K562 (cell line): ENCODE results near the gene BCAN.

Source experiments
- ARNT ChIP-seq, 2 experiments: fragments of 450-650 bp; IDR thresholded peaks; 2 replicates each; pipeline ENCODE4 v1.6.1; 2016; ENCODE audit warnings: mild to moderate bottlenecking in 1 of 2
- COPS2 ChIP-seq: fragments of 450-650 bp; conservative IDR thresholded peaks from 2 replicates; pipeline ENCODE4 v1.6.1; 2016; ENCODE audit warnings: mild to moderate bottlenecking, moderate library complexity
- CREB1 ChIP-seq, 2 experiments: sonication (generic) in 1 of 2; formaldehyde crosslinking in 1 of 2; IDR thresholded peaks; 2 replicates each; pipeline versions ENCODE4 v1.6.1 to v1.8.0; 2012 to 2022; ENCODE audit warnings: inconsistent platforms in 1 of 2, mild to moderate bottlenecking in 1 of 2, missing genetic modification reagents in 1 of 2, moderate library complexity in 1 of 2
- CTCF ChIP-seq, 3 experiments: IDR thresholded peaks in 2 of 3; conservative IDR thresholded peaks in 1 of 3; 2 replicates each; pipeline ENCODE4 v1.5.1; 2011 to 2012; ENCODE audit warnings: low read length in 3 of 3, mild to moderate bottlenecking in 3 of 3, control low read depth in 2 of 3, improper control_type of control experiment in 1 of 3, inconsistent platforms in 1 of 3, low read depth in 1 of 3, mixed read lengths in 1 of 3, moderate library complexity in 1 of 3; ENCODE audit not compliant: insufficient read depth in 2 of 3
- E2F4 ChIP-seq: sonication (generic); formaldehyde crosslinking; IDR thresholded peaks from 2 replicates; pipeline ENCODE4 v1.8.0; 2022; ENCODE audit warnings: mild to moderate bottlenecking, low read depth, missing genetic modification reagents
- EZH2 ChIP-seq: IDR thresholded peaks from 2 replicates; pipeline ENCODE4 v1.6.1; 2012; ENCODE audit warnings: low read depth, mild to moderate bottlenecking, inconsistent platforms, low read length, borderline replicate concordance
- GATA2 ChIP-seq: sonication (generic); formaldehyde crosslinking; IDR thresholded peaks from 2 replicates; pipeline ENCODE4 v1.4.0; 2020; ENCODE audit warnings: mild to moderate bottlenecking, missing genetic modification reagents
- HCFC1 ChIP-seq: IDR thresholded peaks from 2 replicates; pipeline ENCODE4 v1.6.1; 2012; ENCODE audit warnings: low read depth, low read length, improper control_type of control experiment
- NR2C2 ChIP-seq, 2 experiments: fragments of 200-800 bp in 1 of 2; sonication (Bioruptor generic) in 1 of 2; sonication (generic) in 1 of 2; formaldehyde crosslinking in 1 of 2; IDR thresholded peaks; 2 replicates each; pipeline versions ENCODE4 v1.6.1 to v1.8.0; 2016 to 2022; ENCODE audit warnings: mild to moderate bottlenecking in 1 of 2, missing compliant biosample characterization in 1 of 2, missing genetic modification characterization in 1 of 2, missing genetic modification reagents in 1 of 2
- POLR2AphosphoS5 ChIP-seq: IDR thresholded peaks from 2 replicates; pipeline ENCODE4 v1.6.1; 2011; ENCODE audit warnings: mild to moderate bottlenecking, low read depth, low read length, moderate library complexity; ENCODE audit not compliant: control insufficient read depth, insufficient read depth
- RNF219 ChIP-seq: fragments of 250-450 bp; sonication (Bioruptor Pico); IDR thresholded peaks from 2 replicates; pipeline ENCODE4 v1.5.0; 2022; ENCODE audit warnings: mild to moderate bottlenecking
- USF2 ChIP-seq: sonication (generic); formaldehyde crosslinking; IDR thresholded peaks from 2 replicates; pipeline ENCODE4 v1.5.0; 2020; ENCODE audit warnings: missing genetic modification reagents
- ZBTB8A ChIP-seq: fragments of 450-650 bp; IDR thresholded peaks from 2 replicates; pipeline ENCODE4 v1.6.1; 2018; ENCODE audit warnings: mild to moderate bottlenecking, moderate library complexity; ENCODE audit not compliant: partially characterized antibody

- TF ChIP-seq E2F4 (no peak), POLR2AphosphoS5 (no peak), HCFC1 (no peak), GATA2 (CRISPR knock-in tag) (no peak), COPS2 (no peak), NR2C2 (CRISPR knock-in tag; IDR thresholded peaks at IDR 0.05) (no peak), NR2C2 (tag; IDR thresholded peaks at IDR 0.05) (no peak), CREB1 (IDR thresholded peaks at IDR 0.05) (no peak), CREB1 (CRISPR knock-in tag; IDR thresholded peaks at IDR 0.05) (no peak), USF2 (CRISPR knock-in tag) (no peak), ZBTB8A (no peak), EZH2 (no peak), CTCF (IDR thresholded peaks at IDR 0.05 in 2 of 3, conservative IDR thresholded peaks at IDR 0.05 in 1 of 3; ENCODE audit: insufficient read depth in 2 of 3, low read depth in 1 of 3, low read length in 3 of 3) (peak; percentile 94 to 97 (median 95)), ARNT (IDR thresholded peaks at IDR 0.05) (no peak), RNF219 (CRISPR knock-in tag) (no peak)
Observed at GRCh38 chr1:156656806-156657740, 15.2 kb downstream of the BCAN start.
